ENCODE measurements around the gene KHNYN.

KHNYN gene

GRCh38 chr14:24407608-24408325 lies 22.0 kb upstream of the KHNYN start:
- Histone ChIP-seq H3K79me2 (ENCODE audit: insufficient read depth, low read length) (no peaks in the 10 kb centered on the region), H3K4me1 (ENCODE audit: insufficient read depth, low read length, severe bottlenecking) (peaks cover 28% of the 10 kb centered on the region), H3F3A (ENCODE audit: insufficient read depth, low read length) (no peaks in the 10 kb centered on the region), H3K27me3 (ENCODE audit: insufficient read depth, low read length) (no peaks in the 10 kb centered on the region), H3K9me3 (ENCODE audit: low read length) (no peaks in the 10 kb centered on the region), H3K4me2 (ENCODE audit: low read length) (no peak overlapping the region), H3K27ac (ENCODE audit: low read depth, low read length, poor library complexity, severe bottlenecking) (no peak overlapping the region), H3K4me3 (ENCODE audit: low read depth, low read length, poor library complexity, severe bottlenecking) (no peak overlapping the region), H4K20me1 (ENCODE audit: insufficient read depth, low read length) (no peaks in the 10 kb centered on the region), H3K36me3 (ENCODE audit: insufficient read depth, low read length) (no peaks in the 10 kb centered on the region), H3K9me2 (ENCODE audit: low read depth, low read length) (no peaks in the 10 kb centered on the region), H3K9ac (ENCODE audit: low read length) (no peak overlapping the region), H2AFZ (ENCODE audit: low read length) (no peak overlapping the region)
- TF ChIP-seq CTCF (IDR thresholded peaks at IDR 0.05; ENCODE audit: low read length), result no peak
- TF ChIP-seq EZH2 (IDR thresholded peaks at IDR 0.05; ENCODE audit: borderline replicate concordance, low read length), result no peak

GRCh38 chr14:24408764-24409163 lies 21.0 kb upstream of the KHNYN start:
- Histone ChIP-seq H3K27ac (ENCODE audit: low read depth, low read length, poor library complexity, severe bottlenecking) (peak overlapping the region; percentile 61), H3K36me3 (ENCODE audit: insufficient read depth, low read length) (no peaks in the 10 kb centered on the region), H3F3A (ENCODE audit: insufficient read depth, low read length) (no peaks in the 10 kb centered on the region), H3K4me3 (ENCODE audit: low read depth, low read length, poor library complexity, severe bottlenecking) (no peak overlapping the region), H3K9ac (ENCODE audit: low read length) (no peak overlapping the region; the same call in 1 of the 2 replicates), H3K9me3 (ENCODE audit: low read length) (no peaks in the 10 kb centered on the region), H3K9me2 (ENCODE audit: low read depth, low read length) (no peaks in the 10 kb centered on the region), H3K4me2 (ENCODE audit: low read length) (no peak overlapping the region; the same call in 1 of the 2 replicates), H3K4me1 (ENCODE audit: insufficient read depth, low read length, severe bottlenecking) (peaks cover 28% of the 10 kb centered on the region), H2AFZ (ENCODE audit: low read length) (no peak overlapping the region), H3K27me3 (ENCODE audit: insufficient read depth, low read length) (no peaks in the 10 kb centered on the region), H3K79me2 (ENCODE audit: insufficient read depth, low read length) (no peaks in the 10 kb centered on the region), H4K20me1 (ENCODE audit: insufficient read depth, low read length) (no peaks in the 10 kb centered on the region)
- no peak for TF ChIP-seq CTCF (IDR thresholded peaks at IDR 0.05; ENCODE audit: low read length)
- no peak for TF ChIP-seq EZH2 (IDR thresholded peaks at IDR 0.05; ENCODE audit: borderline replicate concordance, low read length)

- Histone ChIP-seq H3K4me2 (ENCODE audit: low read length) (no peak overlapping the region; the same call in 1 of the 2 replicates), H4K20me1 (ENCODE audit: insufficient read depth, low read length) (no peaks in the 10 kb centered on the region), H3K9me3 (ENCODE audit: low read length) (no peaks in the 10 kb centered on the region), H3K9me2 (ENCODE audit: low read depth, low read length) (no peaks in the 10 kb centered on the region), H3K4me3 (ENCODE audit: low read depth, low read length, poor library complexity, severe bottlenecking) (no peak overlapping the region), H3K27me3 (ENCODE audit: insufficient read depth, low read length) (no peaks in the 10 kb centered on the region), H3K79me2 (ENCODE audit: insufficient read depth, low read length) (no peaks in the 10 kb centered on the region), H3K36me3 (ENCODE audit: insufficient read depth, low read length) (no peaks in the 10 kb centered on the region), H3K4me1 (ENCODE audit: insufficient read depth, low read length, severe bottlenecking) (peaks cover 28% of the 10 kb centered on the region), H3K27ac (ENCODE audit: low read depth, low read length, poor library complexity, severe bottlenecking) (peak overlapping the region; percentile 61), H3F3A (ENCODE audit: insufficient read depth, low read length) (no peaks in the 10 kb centered on the region), H2AFZ (ENCODE audit: low read length) (no peak overlapping the region), H3K9ac (ENCODE audit: low read length) (no peak overlapping the region; the same call in 1 of the 2 replicates)
- TF ChIP-seq EZH2 (IDR thresholded peaks at IDR 0.05; ENCODE audit: borderline replicate concordance, low read length) (no peak), CTCF (IDR thresholded peaks at IDR 0.05; ENCODE audit: low read length) (no peak)
Measured at GRCh38 chr14:24409192-24409591, 20.6 kb upstream of the KHNYN start.

Measured in OCI-LY1 (cell line).